Dermis microvascular lymphatic vessel endothelial cell (primary cell): Measurements from ENCODE around the gene TAF3. TPM values are rescaled to one million over a fixed set of nuclear protein-coding genes. Genes with fewer than 3 reads are reported as not detected.

Experiments used
- DNase-seq, 2 donors: peaks; one replicate each; pipeline versions ENCODE4 v3.0.0 to v3.0.0-alpha.2; 2010; ENCODE audit warnings: low read depth in 2 of 2
- total RNA-seq: library from RNA; depleted of rRNA; stranded (reverse); fragments of >200 nt; gene quantifications from 2 replicates; pipeline ENCODE4 v1.2.1, GENCODE V29; 2014

The TAF3 gene
- total RNA-seq, 1 donor from 2014 or later: 1.0 TPM

GRCh38 chr10:8056378-8056777, 238.1 kb downstream of the TAF3 start:
- no peak for DNase-seq

GRCh38 chr10:8056871-8057331, 238.6 kb downstream of the TAF3 start:
- no peak for DNase-seq

- no peak for DNase-seq
Measured at GRCh38 chr10:8057636-8058273, 239.4 kb downstream of the TAF3 start.

- no peak for DNase-seq
Measured at GRCh38 chr10:8058274-8059111, 240.2 kb downstream of the TAF3 start.

- no peak for DNase-seq
Measured at GRCh38 chr10:8059191-8059936, 241.1 kb downstream of the TAF3 start.

GRCh38 chr10:8060010-8060703, 241.9 kb downstream of the TAF3 start:
- DNase-seq: peak in 1 of 2 donors; percentile 41

- DNase-seq: no peak
Measured at GRCh38 chr10:8060704-8061121, 242.4 kb downstream of the TAF3 start.

- no peak for DNase-seq
Measured at GRCh38 chr10:8061274-8062211, 243.2 kb downstream of the TAF3 start.

- DNase-seq: no peak
Measured at GRCh38 chr10:8063128-8063908, 245.0 kb downstream of the TAF3 start.

GRCh38 chr10:8063935-8064334, 245.6 kb downstream of the TAF3 start:
- peak in 1 of 2 donors; percentile 30 for DNase-seq

- DNase-seq: no peak
Measured at GRCh38 chr10:8064436-8064835, 246.1 kb downstream of the TAF3 start.

- peak in 1 of 2 donors; percentile 97 for DNase-seq
Measured at GRCh38 chr10:8065651-8066050, 247.3 kb downstream of the TAF3 start.

GRCh38 chr10:8066124-8066523, 247.8 kb downstream of the TAF3 start:
- no peak for DNase-seq

Other genes starting within 250 kb of the TAF3 start
- gene ITIH5, start 151.5 kb upstream of the TAF3 start, total RNA-seq: 0.26 and 1.0 TPM in 2 replicates
- not detected in 2 replicates for gene ITIH2, start 115.2 kb upstream of the TAF3 start, total RNA-seq
- 2.9 and 4.1 TPM in 2 replicates for gene KIN, start 30.5 kb upstream of the TAF3 start, total RNA-seq
- gene ATP5F1C, start 30.3 kb upstream of the TAF3 start, total RNA-seq: 246 and 265 TPM in 2 replicates
- under 0.01 TPM in 2 replicates for gene GATA3, start 236.2 kb downstream of the TAF3 start, total RNA-seq